HG03469 (cell line): Measurements from ENCODE around the gene DDO.

Source experiments
- ATAC-seq: cut with Tn5 transposase; IDR thresholded peaks from one replicate; pipeline ENCODE4 v1.9.1; 2021; ENCODE audit warnings: mild to moderate bottlenecking, moderate library complexity, moderate number of reproducible peaks; ENCODE audit not compliant: unreplicated experiment

DDO gene

GRCh38 chr6:110348961-110349690, 66.2 kb downstream of the DDO start:
- ATAC-seq, result no peak

GRCh38 chr6:110345025-110345424, 70.3 kb downstream of the DDO start:
- ATAC-seq, result no peak

GRCh38 chr6:110342759-110343158, 72.6 kb downstream of the DDO start:
- no peak for ATAC-seq
